Neural cell (in vitro differentiated cells): ENCODE data around the gene EFHD1.

Source experiments
- CTCF ChIP-seq: fragments of 450-650 bp; IDR thresholded peaks from 2 replicates; pipeline ENCODE4 v1.5.1; 2014; ENCODE audit warnings: antibody characterized with exemption, mild to moderate bottlenecking, moderate library complexity; ENCODE audit not compliant: poor library complexity, severe bottlenecking
- EZH2 ChIP-seq: fragments of 200-600, 300-800 bp; shearing (Covaris generic), sonication (generic); IDR thresholded peaks from 2 replicates; pipeline ENCODE4 v1.6.1; 2014; ENCODE audit warnings: antibody characterized with exemption, low read length, borderline replicate concordance, mild to moderate bottlenecking; ENCODE audit not compliant: insufficient read depth, poor library complexity, severe bottlenecking
- POLR2AphosphoS5 ChIP-seq: IDR thresholded peaks from 2 replicates; pipeline ENCODE4 v1.6.1; 2012
- RAD21 ChIP-seq: fragments of 450-650 bp; conservative IDR thresholded peaks from 2 replicates; pipeline ENCODE4 v1.6.1; 2014; ENCODE audit warnings: antibody characterized with exemption, mild to moderate bottlenecking, moderate library complexity
- REST ChIP-seq: IDR thresholded peaks from 2 replicates; pipeline ENCODE4 v1.6.1; 2012; ENCODE audit warnings: borderline replicate concordance
- TAF1 ChIP-seq: IDR thresholded peaks from 2 replicates; pipeline ENCODE4 v1.6.1; 2012; ENCODE audit warnings: low read depth

- TF ChIP-seq EZH2 = no peak
- TF ChIP-seq TAF1 = no peak
- no peak for TF ChIP-seq CTCF
- TF ChIP-seq RAD21 = no peak
- no peak for TF ChIP-seq POLR2AphosphoS5
- no peak for TF ChIP-seq REST
These were observed 63.2 kb downstream of the EFHD1 start for GRCh38 chr2:232696609-232697058.
